Activated CD4-positive, alpha-beta T cell treated with anti-CD3 and anti-CD28 coated beads, Interleukin-2, amount 50 U/mL, for 1 hour (primary cell): ENCODE measurements around the gene SMAD3.
"Not testable (repeated sequence)": the region's sequence is repeated elsewhere in the genome, so short reads cannot be mapped to it uniquely, and the experiment has no call there.

ENCODE experiments used
- DNase-seq: peaks from one replicate; pipeline ENCODE4 v3.0.0-alpha.2; 2020

SMAD3 gene

GRCh38 chr15:67110958-67111864, 45.8 kb downstream of the SMAD3 start:
- no peak for DNase-seq

GRCh38 chr15:67114046-67114445, 48.6 kb downstream of the SMAD3 start:
- DNase-seq = no peak

DNA sequence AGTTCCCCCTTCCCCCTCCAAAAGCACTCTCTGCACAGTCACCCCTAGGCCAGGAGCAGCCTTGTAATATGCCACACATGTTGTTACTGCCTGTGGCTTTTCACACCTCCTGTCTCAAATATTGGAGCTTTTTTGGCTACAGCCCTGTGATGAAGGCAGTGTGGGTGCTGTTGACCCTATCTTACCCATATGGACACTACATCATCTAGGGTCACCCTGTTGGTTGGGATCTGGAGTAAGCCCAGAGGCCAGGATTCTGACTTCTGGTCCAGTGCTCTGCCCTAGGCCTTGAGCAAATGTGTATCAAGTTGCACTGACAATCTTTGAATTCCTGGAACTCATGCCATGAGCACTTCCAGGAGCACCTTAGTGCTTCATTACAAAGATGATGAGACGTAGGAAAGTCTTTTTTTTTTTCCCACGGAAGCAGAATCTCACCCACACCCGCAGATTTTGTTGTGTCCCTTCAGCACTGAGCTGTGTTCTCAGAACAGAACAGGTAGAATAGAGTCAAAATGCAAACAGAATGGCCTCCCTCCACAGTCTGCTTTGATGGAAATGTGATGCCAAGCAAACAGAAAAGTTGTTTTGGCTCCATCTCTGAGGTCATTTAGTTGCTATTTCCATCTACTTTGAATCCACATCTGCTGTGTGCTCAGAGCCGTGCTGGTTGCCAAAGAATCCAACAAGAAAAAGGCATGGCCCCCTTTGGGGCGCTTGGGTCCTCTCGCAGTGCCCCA, 49.6 kb downstream of the SMAD3 start:
- no peak for DNase-seq

DNA sequence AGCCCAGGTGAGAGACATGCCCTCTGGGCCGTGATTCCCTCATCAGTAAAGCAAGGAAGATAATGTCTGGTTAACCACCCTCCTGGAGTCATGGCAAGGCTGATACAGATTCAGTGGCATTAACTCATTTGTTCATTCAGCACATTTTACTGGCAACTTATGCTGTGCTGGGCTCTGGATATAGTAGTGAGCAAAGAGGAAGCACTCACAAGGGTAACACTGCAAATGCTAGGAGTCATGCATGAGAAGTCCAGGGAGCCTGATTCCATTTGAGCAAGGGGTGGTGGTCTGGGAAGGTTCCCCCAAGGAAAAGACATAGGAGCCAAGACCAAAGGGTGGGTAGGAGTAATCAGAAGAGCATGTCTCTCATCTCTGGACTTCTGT, 50.2 kb downstream of the SMAD3 start:
- DNase-seq = no peak

DNA sequence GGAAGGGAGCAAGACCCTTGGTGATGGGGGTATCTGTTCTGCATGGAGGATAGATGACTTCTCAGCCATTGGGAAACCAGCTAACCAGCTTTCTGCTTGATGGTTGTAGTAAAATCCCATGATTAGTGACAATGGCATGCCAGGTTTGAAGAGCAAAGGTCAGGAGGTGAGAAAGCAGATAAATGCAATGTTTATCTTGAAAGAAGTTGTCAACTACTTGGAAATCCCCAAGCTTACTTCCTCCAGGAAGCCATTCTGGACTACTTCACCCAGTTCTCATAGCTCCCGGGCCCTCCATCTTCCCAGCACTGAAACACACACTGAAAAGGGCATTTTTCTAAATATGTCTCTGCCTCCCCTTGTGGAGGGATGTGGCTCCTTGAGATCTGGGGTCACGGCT, 51.3 kb downstream of the SMAD3 start:
- DNase-seq = no peak

DNA sequence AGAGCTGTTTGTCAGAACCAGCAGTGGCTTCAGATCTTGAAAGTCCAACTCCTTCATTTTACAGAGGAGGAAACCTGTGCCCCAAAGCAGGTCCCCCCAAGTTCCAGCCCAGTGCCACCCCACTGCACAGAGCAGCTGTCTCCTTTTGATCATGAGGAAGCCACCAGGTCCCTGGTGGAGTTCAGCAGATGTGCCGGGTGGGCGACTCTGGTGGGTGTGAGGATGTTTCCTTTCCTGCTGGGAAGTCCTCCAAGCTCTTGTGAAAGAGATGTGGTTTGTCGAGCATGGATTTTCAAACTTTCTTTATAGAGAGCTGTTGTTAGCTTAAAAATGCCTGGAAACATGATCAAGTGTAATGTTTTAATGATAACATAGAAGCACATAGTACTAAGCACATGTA, 52.0 kb downstream of the SMAD3 start:
- DNase-seq = no peak

DNA sequence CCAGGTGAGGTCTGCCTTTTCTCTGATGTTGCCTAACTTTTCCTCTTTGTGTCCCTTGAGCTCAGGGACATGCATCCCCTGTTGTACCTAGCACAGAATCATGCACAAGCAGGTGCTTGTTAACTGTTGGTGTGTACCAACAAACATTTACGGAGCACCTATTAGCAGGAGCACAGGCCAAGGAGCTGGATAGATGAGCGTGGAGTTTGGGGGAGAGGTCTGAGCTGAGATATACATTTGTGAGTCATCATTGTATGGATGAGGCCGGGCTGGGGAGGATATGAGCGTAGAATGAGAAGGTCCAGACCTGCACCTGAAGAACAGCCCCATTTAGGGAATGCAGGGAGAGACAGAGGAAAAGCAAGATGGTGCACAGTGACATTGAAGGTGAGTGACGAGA, 53.4 kb downstream of the SMAD3 start:
- no peak for DNase-seq

DNA sequence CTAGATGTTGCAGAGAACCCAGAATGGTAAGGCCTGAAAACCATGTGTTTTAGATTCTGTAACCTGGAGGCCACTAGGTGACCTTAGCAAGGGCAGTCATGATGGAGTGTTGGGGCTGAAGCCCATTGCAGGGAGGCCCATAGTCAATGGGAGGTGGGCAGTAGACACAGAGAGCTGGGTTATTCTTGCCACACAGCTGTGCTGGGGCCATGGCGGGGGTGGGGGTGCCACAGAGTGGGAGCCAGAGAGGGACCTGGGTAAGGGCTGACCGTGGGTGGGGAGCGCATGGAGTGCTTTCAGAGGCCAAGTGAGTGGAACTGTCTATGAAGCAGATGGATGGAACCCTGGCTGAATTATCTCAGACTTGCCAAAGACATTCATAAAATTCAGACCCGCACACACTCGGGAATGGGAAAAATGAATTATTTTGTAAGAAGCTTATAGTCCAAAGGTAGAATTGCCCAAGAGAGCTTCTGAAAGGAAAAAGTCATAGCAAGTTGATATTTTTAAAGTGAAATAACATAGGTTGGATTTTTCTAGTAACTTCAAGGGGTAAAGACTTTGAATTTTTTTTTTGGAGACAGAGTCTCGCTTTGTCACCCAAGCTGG, 53.9 kb downstream of the SMAD3 start:
- DNase-seq = no peak

GRCh38 chr15:67120009-67120838, 54.8 kb downstream of the SMAD3 start:
- no peak for DNase-seq

GRCh38 chr15:67120839-67121643, 55.6 kb downstream of the SMAD3 start:
- peak; percentile 86 for DNase-seq

GRCh38 chr15:67121644-67122605, 56.5 kb downstream of the SMAD3 start:
- no peak for DNase-seq

DNA sequence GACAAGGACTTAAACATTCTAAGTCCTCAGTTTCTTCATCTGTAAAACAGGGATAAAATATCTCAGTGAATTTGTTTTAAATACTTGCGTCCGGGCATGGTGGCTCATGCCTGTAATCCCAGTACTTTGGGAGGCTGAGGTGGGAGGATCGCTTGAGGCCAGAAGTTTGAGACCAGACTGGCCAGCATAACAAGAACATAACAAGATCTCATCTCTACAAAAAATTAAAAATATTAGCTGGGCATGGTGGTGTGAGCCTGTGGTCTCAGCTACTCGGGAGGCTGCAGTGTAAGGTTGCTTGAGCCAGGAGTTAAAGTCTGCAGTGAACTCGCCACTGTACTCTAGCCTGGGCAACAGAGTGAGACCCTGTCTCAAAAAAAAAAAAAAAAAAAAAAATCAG, 57.4 kb downstream of the SMAD3 start:
- not testable (repeated sequence) for DNase-seq

DNA sequence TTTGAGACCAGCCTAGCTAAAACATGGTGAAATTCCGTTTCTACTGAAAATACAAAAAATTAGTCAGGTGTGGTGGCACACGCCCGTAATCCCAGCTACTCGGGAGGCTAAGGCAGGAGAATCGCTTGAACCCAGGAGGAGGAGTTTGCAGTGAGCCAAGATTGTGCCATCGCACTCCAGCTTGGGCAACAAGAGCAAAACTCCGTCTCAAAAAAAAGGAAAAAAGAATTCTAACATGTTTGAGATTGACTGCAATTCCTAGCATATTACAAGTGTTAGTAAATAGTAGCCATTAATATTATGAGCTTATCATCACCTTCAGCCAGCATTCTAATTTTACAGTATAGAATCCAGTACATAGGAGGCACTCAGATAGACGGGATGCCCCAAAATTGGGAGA, 57.9 kb downstream of the SMAD3 start:
- DNase-seq = not testable (repeated sequence)

DNA sequence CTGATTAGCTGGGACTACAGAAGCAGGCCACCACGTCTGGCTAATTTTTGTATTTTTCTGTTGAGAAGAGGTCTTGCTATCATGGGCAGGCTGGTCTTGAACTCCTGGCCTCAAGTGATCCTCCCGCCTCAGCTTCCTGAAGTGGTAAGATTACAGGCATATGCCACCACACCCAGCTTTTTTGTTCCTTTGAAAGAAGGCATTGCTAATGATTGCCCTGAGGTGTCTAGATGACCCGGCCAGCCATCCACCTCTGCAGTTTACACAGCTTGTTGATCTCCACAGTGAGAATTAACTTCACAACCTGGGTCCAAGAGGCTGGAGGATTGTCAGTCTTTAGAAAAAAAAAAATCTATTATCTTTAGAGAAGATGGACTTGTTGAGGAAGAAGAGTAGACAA, 58.7 kb downstream of the SMAD3 start:
- no peak for DNase-seq

- DNase-seq = no peak
Measured at GRCh38 chr15:67124911-67125588, 59.6 kb downstream of the SMAD3 start.

GRCh38 chr15:67125589-67126502, 60.4 kb downstream of the SMAD3 start:
- DNase-seq = no peak

DNA sequence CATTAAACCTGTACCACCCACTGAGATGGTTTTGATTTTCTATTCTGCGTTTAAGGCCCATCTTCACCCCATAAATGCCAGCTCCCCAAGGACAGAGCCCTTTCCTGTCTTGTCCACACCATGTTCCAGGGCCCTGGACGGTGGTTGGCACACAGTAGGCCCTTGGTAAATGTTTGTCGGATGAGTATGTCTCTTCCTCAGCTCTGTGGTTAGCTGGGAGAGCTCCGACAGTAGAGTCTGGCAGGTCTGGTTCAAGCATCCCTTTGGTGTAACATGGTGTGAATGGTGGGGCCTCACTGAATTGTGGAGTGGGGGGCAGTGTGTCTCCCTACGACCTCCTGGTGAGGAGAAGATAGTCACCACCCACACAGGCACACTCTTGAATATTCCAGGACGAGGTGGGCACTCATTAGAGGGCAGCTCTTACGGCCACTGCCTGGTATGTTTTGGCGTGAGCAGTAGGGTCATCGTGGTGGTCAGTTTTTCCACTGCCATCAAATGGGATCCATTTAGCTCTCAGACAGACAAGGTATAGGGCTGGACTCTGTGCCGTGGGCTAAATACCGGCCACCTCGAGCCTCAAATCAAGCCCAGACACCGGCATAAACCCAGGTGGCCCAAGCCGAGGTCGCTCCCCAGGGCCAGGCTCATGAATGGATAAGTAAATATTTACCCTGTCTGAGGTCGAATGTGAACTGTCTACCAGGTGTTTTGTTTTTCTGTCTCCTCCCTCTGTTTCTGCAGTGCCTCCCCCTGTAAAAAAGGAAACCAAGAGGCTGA, 61.3 kb downstream of the SMAD3 start:
- DNase-seq = no peak

DNA sequence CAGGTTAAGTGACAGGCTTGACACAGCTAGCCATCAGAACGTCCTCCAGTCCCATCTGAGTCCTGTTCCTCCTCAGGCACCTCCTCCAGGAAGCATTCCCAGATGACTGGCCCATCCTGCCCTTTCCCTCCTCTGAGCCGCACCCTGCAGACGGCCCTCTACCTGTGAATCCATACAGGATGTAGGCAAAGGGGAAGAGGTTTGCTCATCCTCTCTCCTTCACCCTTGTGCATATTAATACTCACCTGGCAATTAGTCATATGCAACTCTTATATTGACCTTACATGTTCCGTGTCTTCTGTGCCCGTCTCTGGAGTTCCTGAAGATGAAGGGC, 61.9 kb downstream of the SMAD3 start:
- no peak for DNase-seq
